Neural cell (in vitro differentiated cells): Measurements from ENCODE around the gene ARF3. TPM values are rescaled to one million over a fixed set of nuclear protein-coding genes. Genes with fewer than 3 reads are reported as not detected.

ENCODE experiments used
- H2AFZ ChIP-seq: fragments of 200-600, 300-800 bp; sonication (generic), shearing (Covaris generic); 2 replicates; pipeline ENCODE4 v1.6.0; 2014; ENCODE audit warnings: low read depth, mild to moderate bottlenecking, antibody characterized with exemption, low read length, moderate library complexity
- H3F3A ChIP-seq: fragments of 200-600 bp; shearing (Covaris generic); 2 replicates; pipeline ENCODE4 v1.6.1; 2016; ENCODE audit warnings: mild to moderate bottlenecking, moderate library complexity, mixed read lengths, antibody characterized with exemption, low read length; ENCODE audit not compliant: insufficient read depth, poor library complexity, severe bottlenecking
- H3K27ac ChIP-seq: fragments of 200-600, 300-800 bp; sonication (generic), shearing (Covaris generic); 2 replicates; pipeline ENCODE4 v1.5.1; 2014; ENCODE audit warnings: mild to moderate bottlenecking, low read length, moderate library complexity
- H3K27me3 ChIP-seq: fragments of 300-800, 200-600 bp; sonication (generic), shearing (Covaris generic); 2 replicates; pipeline ENCODE4 v1.6.0; 2014; ENCODE audit warnings: mild to moderate bottlenecking, low read depth, low read length, moderate library complexity; ENCODE audit not compliant: insufficient read depth
- H3K36me3 ChIP-seq: fragments of 300-800, 200-600 bp; sonication (generic), shearing (Covaris generic); 2 replicates; pipeline ENCODE4 v1.5.1; 2014; ENCODE audit warnings: mild to moderate bottlenecking, antibody characterized with exemption, low read length, moderate library complexity; ENCODE audit not compliant: insufficient read depth
- H3K4me2 ChIP-seq: fragments of 300-800, 200-600 bp; sonication (generic), shearing (Covaris generic); 2 replicates; pipeline ENCODE4 v1.6.0; 2014; ENCODE audit warnings: mild to moderate bottlenecking, low read length
- H3K4me3 ChIP-seq: fragments of 300-800, 200-600 bp; sonication (generic), shearing (Covaris generic); 2 replicates; pipeline ENCODE4 v1.5.1; 2014; ENCODE audit warnings: mild to moderate bottlenecking, low read length, moderate library complexity
- H3K79me2 ChIP-seq: fragments of 200-600 bp; shearing (Covaris generic); replicated peaks from 2 replicates; pipeline ENCODE4 v1.6.0; 2014; ENCODE audit warnings: mild to moderate bottlenecking, low read length, moderate library complexity; ENCODE audit not compliant: insufficient read depth
- H3K9ac ChIP-seq: fragments of 300-800, 200-600 bp; sonication (generic), shearing (Covaris generic); 2 replicates; pipeline ENCODE4 v1.6.1; 2016; ENCODE audit warnings: mild to moderate bottlenecking, low read length, mixed read lengths
- H3K9me2 ChIP-seq: fragments of 200-600 bp; shearing (Covaris generic); 2 replicates; pipeline ENCODE4 v1.6.1; 2016; ENCODE audit warnings: mild to moderate bottlenecking, low read length, mixed read lengths; ENCODE audit not compliant: insufficient read depth
- H3K9me3 ChIP-seq: fragments of 200-600, 300-800 bp; sonication (generic), shearing (Covaris generic); 2 replicates; pipeline ENCODE4 v1.6.1; 2016; ENCODE audit warnings: mild to moderate bottlenecking, mixed run types, low read length, moderate library complexity, mixed read lengths
- H4K20me1 ChIP-seq: fragments of 200-600 bp; shearing (Covaris generic); 2 replicates; pipeline ENCODE4 v1.6.1; 2016; ENCODE audit warnings: mild to moderate bottlenecking, mixed run types; ENCODE audit not compliant: insufficient read depth
- CTCF ChIP-seq: fragments of 450-650 bp; IDR thresholded peaks from 2 replicates; pipeline ENCODE4 v1.5.1; 2014; ENCODE audit warnings: antibody characterized with exemption, mild to moderate bottlenecking, moderate library complexity; ENCODE audit not compliant: poor library complexity, severe bottlenecking
- EP300 ChIP-seq: fragments of 450-650 bp; conservative IDR thresholded peaks from 2 replicates; pipeline ENCODE4 v1.6.1; 2014; ENCODE audit warnings: antibody characterized with exemption, mild to moderate bottlenecking, moderate library complexity; ENCODE audit not compliant: poor library complexity, severe bottlenecking
- EZH2 ChIP-seq: fragments of 200-600, 300-800 bp; shearing (Covaris generic), sonication (generic); IDR thresholded peaks from 2 replicates; pipeline ENCODE4 v1.6.1; 2014; ENCODE audit warnings: antibody characterized with exemption, low read length, borderline replicate concordance, mild to moderate bottlenecking; ENCODE audit not compliant: insufficient read depth, poor library complexity, severe bottlenecking
- MXI1 ChIP-seq: fragments of 450-650 bp; conservative IDR thresholded peaks from 2 replicates; pipeline ENCODE4 v1.6.1; 2014; ENCODE audit warnings: antibody characterized with exemption, mild to moderate bottlenecking; ENCODE audit not compliant: poor library complexity, severe bottlenecking
- POLR2AphosphoS5 ChIP-seq: IDR thresholded peaks from 2 replicates; pipeline ENCODE4 v1.6.1; 2012
- RAD21 ChIP-seq: fragments of 450-650 bp; conservative IDR thresholded peaks from 2 replicates; pipeline ENCODE4 v1.6.1; 2014; ENCODE audit warnings: antibody characterized with exemption, mild to moderate bottlenecking, moderate library complexity
- REST ChIP-seq: IDR thresholded peaks from 2 replicates; pipeline ENCODE4 v1.6.1; 2012; ENCODE audit warnings: borderline replicate concordance
- SMC3 ChIP-seq: fragments of 450-650 bp; conservative IDR thresholded peaks from 2 replicates; pipeline ENCODE4 v1.6.1; 2014; ENCODE audit warnings: antibody characterized with exemption, mild to moderate bottlenecking, moderate library complexity; ENCODE audit not compliant: poor library complexity
- TAF1 ChIP-seq: IDR thresholded peaks from 2 replicates; pipeline ENCODE4 v1.6.1; 2012; ENCODE audit warnings: low read depth
- polyA plus RNA-seq: library from polyadenylated mRNA; depleted of rRNA; stranded (reverse); fragments of >200 nt; gene quantifications from 2 replicates; pipeline ENCODE4 v1.2.3, GENCODE V29; 2014

Gene ARF3
- polyA plus RNA-seq, 1 donor from 2014 or later: 114 TPM

GRCh38 chr12:48961801-48962200 lies 4.5 kb upstream of the ARF3 start:
- Histone ChIP-seq H3K36me3 (no peaks in the 10 kb centered on the region), H2AFZ (no peak overlapping the region), H3K4me2 (no peak overlapping the region), H3K27ac (no peak overlapping the region), H4K20me1 (no peaks in the 10 kb centered on the region), H3K79me2 (no peaks in the 10 kb centered on the region), H3K4me3 (no peak overlapping the region), H3K9me2 (no peaks in the 10 kb centered on the region), H3K9me3 (no peaks in the 10 kb centered on the region), H3F3A (no peaks in the 10 kb centered on the region), H3K27me3 (peaks cover 42% of the 10 kb centered on the region), H3K9ac (no peak overlapping the region)
- no peak for TF ChIP-seq TAF1
- no peak for TF ChIP-seq EP300
- no peak for TF ChIP-seq POLR2AphosphoS5
- TF ChIP-seq REST: no peak
- no peak for TF ChIP-seq RAD21
- TF ChIP-seq CTCF: no peak
- no peak for TF ChIP-seq MXI1

GRCh38 chr12:48961331-48961730 lies 4.0 kb upstream of the ARF3 start:
- H3K36me3 ChIP-seq: no peaks in the 10 kb centered on the region
- no peak for TF ChIP-seq RAD21
- TF ChIP-seq REST: no peak
- TF ChIP-seq TAF1: no peak
- no peak for TF ChIP-seq SMC3
- TF ChIP-seq EZH2: no peak
- no peak for TF ChIP-seq EP300
- no peak for TF ChIP-seq MXI1
- no peak for TF ChIP-seq CTCF
- no peak overlapping the region for H3K27ac ChIP-seq
- H3K4me3 ChIP-seq: no peak overlapping the region
- H3K9me3 ChIP-seq: no peaks in the 10 kb centered on the region
- H3K4me2 ChIP-seq: no peak overlapping the region
- H3F3A ChIP-seq: no peaks in the 10 kb centered on the region
- H2AFZ ChIP-seq: no peak overlapping the region
- H4K20me1 ChIP-seq: no peaks in the 10 kb centered on the region
- peaks cover 38% of the 10 kb centered on the region for H3K27me3 ChIP-seq
- H3K9ac ChIP-seq: no peak overlapping the region
- H3K9me2 ChIP-seq: no peaks in the 10 kb centered on the region
- H3K79me2 ChIP-seq: no peaks in the 10 kb centered on the region
